DOHH2 (cell line): ENCODE results near the gene SMAGP.
A peak's percentile ranks its signal among the peaks of the same experiment; 100 is the strongest.

ENCODE experiments used
- H3F3A ChIP-seq: fragments of 200-600 bp; sonication (generic), shearing (Covaris generic); 2 replicates; pipeline ENCODE4 v1.6.0; 2016; ENCODE audit warnings: antibody characterized with exemption, mild to moderate bottlenecking; ENCODE audit not compliant: control insufficient read depth, insufficient read depth
- H3K27ac ChIP-seq: fragments of 200-600 bp; sonication (generic); 2 replicates; pipeline ENCODE4 v1.5.1; 2014; ENCODE audit warnings: low read depth, mild to moderate bottlenecking, low read length, moderate library complexity
- H3K27me3 ChIP-seq: fragments of 200-600 bp; sonication (generic); 2 replicates; pipeline ENCODE4 v1.6.1; 2014; ENCODE audit warnings: mild to moderate bottlenecking, low read length, mixed read lengths; ENCODE audit not compliant: control insufficient read depth
- H3K36me3 ChIP-seq: fragments of 200-600 bp; sonication (generic); 2 replicates; pipeline ENCODE4 v1.6.1; 2014; ENCODE audit warnings: mild to moderate bottlenecking, low read length, moderate library complexity, mixed read lengths; ENCODE audit not compliant: control insufficient read depth
- H3K4me1 ChIP-seq: fragments of 200-600 bp; sonication (generic); 2 replicates; pipeline ENCODE4 v1.6.1; 2014; ENCODE audit warnings: mild to moderate bottlenecking, low read length, mixed read lengths; ENCODE audit not compliant: control insufficient read depth
- H3K4me2 ChIP-seq: fragments of 200-600 bp; sonication (generic); 2 replicates; pipeline ENCODE4 v1.6.0; 2014; ENCODE audit warnings: mild to moderate bottlenecking, low read length, moderate library complexity
- H3K4me3 ChIP-seq: fragments of 200-600 bp; sonication (generic); 2 replicates; pipeline ENCODE4 v1.5.1; 2014; ENCODE audit warnings: mild to moderate bottlenecking, low read length, mixed read lengths
- H3K79me2 ChIP-seq: fragments of 200-600 bp; sonication (generic); 2 replicates; pipeline ENCODE4 v1.6.1; 2014; ENCODE audit warnings: mild to moderate bottlenecking, low read length, mixed read lengths; ENCODE audit not compliant: control insufficient read depth
- H3K9me2 ChIP-seq: fragments of 200-600 bp; sonication (generic); replicated peaks from 2 replicates; pipeline ENCODE4 v1.6.1; 2014; ENCODE audit warnings: mild to moderate bottlenecking, low read length, mixed read lengths; ENCODE audit not compliant: control insufficient read depth
- H3K9me3 ChIP-seq: fragments of 200-600 bp; sonication (generic); 2 replicates; pipeline ENCODE4 v1.6.1; 2014; ENCODE audit warnings: antibody characterized with exemption, low read length, mixed read lengths; ENCODE audit not compliant: control insufficient read depth, insufficient read depth
- H4K20me1 ChIP-seq: fragments of 200-600 bp; sonication (generic); 2 replicates; pipeline ENCODE4 v1.6.0; 2014; ENCODE audit warnings: low read depth, mild to moderate bottlenecking, antibody characterized with exemption, low read length, moderate library complexity; ENCODE audit not compliant: control insufficient read depth, insufficient read depth
- EZH2phosphoT487 ChIP-seq: fragments of 200-600 bp; sonication (generic); IDR thresholded peaks from 2 replicates; pipeline ENCODE4 v1.6.1; 2017; ENCODE audit warnings: borderline replicate concordance, mild to moderate bottlenecking, antibody characterized with exemption, low read length, moderate library complexity, mixed read lengths
- TF ChIP-seq, protein P1 (sequence below): fragments of 200-600 bp; sonication (generic); IDR thresholded peaks from one replicate; pipeline ENCODE4 v1.5.1; 2014; ENCODE audit warnings: antibody characterized with exemption, mild to moderate bottlenecking, low read depth, low read length; ENCODE audit not compliant: poor library complexity, severe bottlenecking

SMAGP gene

DNA sequence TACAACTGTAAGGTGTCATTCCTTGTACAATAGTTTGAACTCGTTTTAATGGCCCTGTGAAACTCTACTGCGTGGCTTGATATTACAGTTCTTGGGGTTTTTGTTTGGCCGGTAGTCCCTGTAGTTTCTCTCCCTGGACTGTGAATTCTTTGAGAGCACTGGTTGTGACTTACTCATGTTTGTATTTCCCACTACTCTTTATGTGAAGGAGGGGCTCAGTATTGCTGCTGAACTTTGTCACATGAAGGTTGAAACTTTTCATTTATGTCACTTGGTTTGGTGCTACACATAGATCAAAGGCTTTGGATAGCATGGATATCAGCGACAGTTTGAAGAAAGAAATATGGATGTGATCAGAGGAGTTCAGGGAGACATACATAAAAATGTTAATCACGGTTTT is 50.9 kb downstream of the SMAGP start:
- Histone ChIP-seq H3K27ac (no peak overlapping the region), H3K4me3 (peak overlapping the region; percentile 75)

DNA sequence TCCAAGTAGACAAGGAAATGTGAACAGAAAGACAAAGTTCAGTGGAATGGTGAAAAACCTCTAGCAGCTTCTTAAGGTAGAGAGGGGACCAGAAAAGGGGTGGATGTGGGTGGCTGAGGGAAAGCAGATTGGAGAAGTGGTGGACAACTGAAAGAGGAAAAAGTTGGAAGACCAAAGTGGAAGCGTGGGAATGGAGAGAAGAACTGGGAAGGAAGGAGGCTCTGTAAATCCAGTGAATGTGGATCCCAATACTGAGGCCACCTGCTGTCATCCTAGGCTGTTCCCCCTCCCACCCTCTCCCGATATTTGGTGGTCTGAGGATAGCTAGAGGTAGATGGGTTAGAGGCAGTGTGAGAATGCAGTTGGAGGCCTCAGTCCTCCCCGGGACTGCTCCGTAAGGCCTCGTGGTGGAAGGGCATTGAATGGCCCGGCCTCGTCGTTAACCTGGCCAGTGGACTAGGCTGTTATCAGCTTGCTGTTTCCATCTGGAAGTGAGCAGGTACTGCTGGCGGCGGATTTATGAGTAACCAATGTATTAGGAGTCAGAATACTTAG is 51.5 kb downstream of the SMAGP start:
- Histone ChIP-seq H4K20me1 (no peaks in the 10 kb centered on the region), H3K79me2 (no peaks in the 10 kb centered on the region), H3K4me2 (peak overlapping the region; percentile 89), H3K27ac (peak overlapping the region; percentile 41), H3K4me3 (peak overlapping the region; percentile 75), H3K9me2 (no peaks in the 10 kb centered on the region), H3F3A (peaks cover 17% of the 10 kb centered on the region), H3K27me3 (no peaks in the 10 kb centered on the region), H3K9me3 (no peaks in the 10 kb centered on the region), H3K4me1 (peaks cover 15% of the 10 kb centered on the region), H3K36me3 (no peaks in the 10 kb centered on the region)
- TF ChIP-seq EZH2phosphoT487, result no peak
- TF ChIP-seq, protein P1, sequence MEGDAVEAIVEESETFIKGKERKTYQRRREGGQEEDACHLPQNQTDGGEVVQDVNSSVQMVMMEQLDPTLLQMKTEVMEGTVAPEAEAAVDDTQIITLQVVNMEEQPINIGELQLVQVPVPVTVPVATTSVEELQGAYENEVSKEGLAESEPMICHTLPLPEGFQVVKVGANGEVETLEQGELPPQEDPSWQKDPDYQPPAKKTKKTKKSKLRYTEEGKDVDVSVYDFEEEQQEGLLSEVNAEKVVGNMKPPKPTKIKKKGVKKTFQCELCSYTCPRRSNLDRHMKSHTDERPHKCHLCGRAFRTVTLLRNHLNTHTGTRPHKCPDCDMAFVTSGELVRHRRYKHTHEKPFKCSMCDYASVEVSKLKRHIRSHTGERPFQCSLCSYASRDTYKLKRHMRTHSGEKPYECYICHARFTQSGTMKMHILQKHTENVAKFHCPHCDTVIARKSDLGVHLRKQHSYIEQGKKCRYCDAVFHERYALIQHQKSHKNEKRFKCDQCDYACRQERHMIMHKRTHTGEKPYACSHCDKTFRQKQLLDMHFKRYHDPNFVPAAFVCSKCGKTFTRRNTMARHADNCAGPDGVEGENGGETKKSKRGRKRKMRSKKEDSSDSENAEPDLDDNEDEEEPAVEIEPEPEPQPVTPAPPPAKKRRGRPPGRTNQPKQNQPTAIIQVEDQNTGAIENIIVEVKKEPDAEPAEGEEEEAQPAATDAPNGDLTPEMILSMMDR, result no peak

More for the DNA sequence above, 50.9 kb downstream of the SMAGP start:
- Histone ChIP-seq H3K36me3 (no peaks in the 10 kb centered on the region), H3K79me2 (no peaks in the 10 kb centered on the region), H3F3A (peaks cover 17% of the 10 kb centered on the region), H4K20me1 (no peaks in the 10 kb centered on the region), H3K9me2 (no peaks in the 10 kb centered on the region), H3K4me2 (peak overlapping the region; percentile 89), H3K4me1 (peaks cover 15% of the 10 kb centered on the region), H3K27me3 (no peaks in the 10 kb centered on the region), H3K9me3 (no peaks in the 10 kb centered on the region)
- no peak for TF ChIP-seq EZH2phosphoT487
- TF ChIP-seq, protein P1, result no peak

DNA sequence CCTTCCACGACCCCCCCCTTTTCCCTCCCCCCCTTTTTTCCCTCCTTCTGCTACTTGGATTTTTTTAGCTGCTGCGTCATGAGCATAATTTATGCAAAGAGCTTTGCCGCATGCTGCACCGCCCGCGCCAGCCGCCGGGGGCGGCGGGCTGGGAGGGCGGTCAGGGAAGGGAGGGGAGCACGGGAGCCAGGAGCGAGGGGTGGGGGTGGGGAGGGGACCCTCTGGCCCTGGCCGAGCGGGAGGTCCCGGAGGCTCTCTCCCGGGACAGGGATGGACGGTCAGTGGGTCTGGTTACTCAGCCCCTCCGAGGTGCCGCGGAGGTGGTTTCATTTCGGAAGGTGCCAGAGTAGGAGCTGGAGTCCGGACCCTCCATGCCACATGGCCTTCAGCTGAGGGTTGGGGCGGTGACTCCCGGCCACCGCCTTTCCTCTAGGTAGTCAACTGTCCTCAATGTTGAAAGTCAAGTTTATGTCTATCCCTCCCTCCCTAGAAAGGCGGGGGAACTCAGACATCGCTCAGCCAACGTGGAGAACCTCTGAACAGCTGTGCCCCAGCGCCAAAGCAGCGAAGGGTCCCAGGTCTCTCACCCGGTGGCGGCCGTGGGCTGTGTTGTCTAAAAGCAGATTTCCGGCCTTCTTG is 52.1 kb downstream of the SMAGP start, which contains the start of gene POU6F1:
POU6F1 (minus strand) TSS at position 95 of the 639 bp plus-strand sequence. CDS start 11,226 bp downstream, outside the sequence.
- Histone ChIP-seq H3K36me3 (no peaks in the 10 kb centered on the region), H4K20me1 (no peaks in the 10 kb centered on the region), H3K4me2 (peak within 1 kb of the TSS; percentile 89), H3K27me3 (no peaks in the 10 kb centered on the region), H3F3A (peaks cover 17% of the 10 kb centered on the region), H3K79me2 (no peaks in the 10 kb centered on the region), H3K27ac (peak within 1 kb of the TSS; percentile 41), H3K4me1 (peaks cover 15% of the 10 kb centered on the region), H3K9me2 (no peaks in the 10 kb centered on the region), H3K9me3 (no peaks in the 10 kb centered on the region), H3K4me3 (peak within 1 kb of the TSS; percentile 75)
- no peak for TF ChIP-seq EZH2phosphoT487
- TF ChIP-seq, protein P1, result peak; percentile 51
